ENCODE results near the gene IGFBP1.

- no peak for TF ChIP-seq CTCF (conservative IDR thresholded peaks at IDR 0.05)
- no peak for TF ChIP-seq ZFX (IDR thresholded peaks at IDR 0.05)
Measured at GRCh38 chr7:45937301-45937700, 49.0 kb downstream of the IGFBP1 start.

All from C4-2B (cell line).